HG03442 (cell line): Measurements from ENCODE around the gene ERMP1.
A peak's percentile ranks its signal among the peaks of the same experiment; 100 is the strongest.
"Not testable (repeated sequence)": the region's sequence is repeated elsewhere in the genome, so short reads cannot be mapped to it uniquely, and the experiment has no call there.

Source experiments
- ATAC-seq: cut with Tn5 transposase; IDR thresholded peaks from one replicate; pipeline ENCODE4 v1.9.1; 2021; ENCODE audit warnings: mild to moderate bottlenecking, moderate library complexity; ENCODE audit not compliant: unreplicated experiment

ERMP1 gene

DNA sequence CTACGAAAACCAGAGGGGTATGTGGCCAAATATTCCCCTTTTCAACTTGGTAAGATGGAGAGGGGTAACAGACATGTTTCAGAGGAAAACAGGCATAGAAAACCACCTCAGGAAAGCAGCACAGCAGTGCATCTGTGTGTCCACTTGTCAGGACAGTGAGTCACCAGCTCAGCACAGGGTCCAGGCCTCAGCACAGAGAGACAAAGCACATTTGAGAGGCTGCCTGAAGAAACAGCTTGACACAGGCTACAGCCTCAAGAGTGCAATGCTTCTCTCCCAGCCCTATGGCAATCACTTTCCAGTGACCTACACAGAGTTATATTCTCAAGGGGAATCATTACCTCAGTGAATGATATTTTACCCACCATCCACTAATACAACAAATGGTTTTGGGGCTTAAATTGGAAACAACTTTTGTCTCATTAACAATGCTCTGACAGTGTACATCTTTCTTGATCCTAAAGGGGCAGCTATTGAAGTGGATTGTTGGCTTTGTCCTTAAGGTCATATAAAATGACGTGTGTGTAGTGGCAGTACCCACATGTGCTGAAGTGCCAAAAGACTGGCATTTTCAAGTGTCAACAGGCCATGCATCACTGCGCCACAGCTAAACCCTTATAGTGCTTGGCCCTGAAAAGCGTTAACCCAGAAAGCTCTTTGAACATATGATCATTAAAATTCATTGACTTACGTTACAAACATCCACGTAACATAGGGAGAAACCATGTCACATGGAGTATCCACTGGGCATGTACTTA lies 46.4 kb downstream of the ERMP1 start:
- no peak for ATAC-seq

DNA sequence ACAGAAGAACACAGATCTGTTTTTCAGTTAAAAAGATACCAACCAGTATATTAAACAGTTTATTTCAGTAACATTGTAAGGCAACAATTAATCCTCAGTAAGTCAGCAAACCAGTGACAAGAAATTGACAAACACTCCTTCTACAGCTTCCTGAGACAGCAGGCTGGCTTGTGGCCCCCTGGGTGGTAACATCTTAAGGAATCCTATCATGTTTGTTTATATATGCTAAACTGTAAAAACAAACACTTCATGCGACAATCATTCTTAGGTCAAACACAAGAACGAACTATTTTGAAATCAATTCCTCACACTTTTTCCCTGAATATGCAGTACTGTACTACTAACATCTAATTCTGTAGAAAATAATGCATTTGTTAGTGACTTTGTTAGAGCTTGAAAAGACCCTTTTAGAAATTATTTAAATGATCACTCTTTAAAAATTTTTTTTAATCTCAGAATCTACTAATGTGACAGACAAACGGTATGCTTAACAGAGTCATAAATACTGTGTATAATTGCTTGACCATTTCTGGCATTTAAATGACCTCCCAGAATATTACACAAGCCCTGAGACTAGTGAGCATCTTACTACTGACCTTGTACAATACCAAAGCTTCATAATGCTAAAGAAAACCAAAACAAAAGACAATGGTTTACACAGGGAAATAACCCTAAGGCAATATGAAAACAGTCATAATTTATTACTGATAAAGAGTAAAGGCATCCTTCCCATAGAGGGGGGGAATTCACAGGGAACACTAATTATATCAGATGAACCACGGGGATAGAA lies 48.2 kb downstream of the ERMP1 start:
- ATAC-seq, result no peak

DNA sequence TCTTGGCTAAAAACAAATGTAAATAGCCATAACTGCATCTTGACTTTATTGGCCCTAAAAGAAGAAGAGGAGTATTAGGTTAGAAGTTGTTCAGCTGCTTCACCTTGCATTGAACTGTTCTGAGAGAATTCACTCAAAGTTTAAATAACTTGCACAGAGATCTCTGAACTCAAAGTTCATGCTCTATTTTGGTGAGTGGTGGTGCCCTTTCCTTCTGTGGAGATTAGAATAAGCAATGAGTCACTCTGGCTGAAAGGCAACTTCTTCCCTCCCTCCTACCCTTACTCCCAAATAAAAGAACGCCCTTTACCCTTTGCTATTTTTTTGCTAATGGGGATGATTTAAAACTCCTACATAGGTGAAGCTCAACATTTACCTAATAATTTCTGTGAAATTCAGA lies 48.9 kb downstream of the ERMP1 start:
- no peak for ATAC-seq

- ATAC-seq, result not testable (repeated sequence)
Observed at GRCh38 chr9:5783420-5783819, 49.5 kb downstream of the ERMP1 start.

DNA sequence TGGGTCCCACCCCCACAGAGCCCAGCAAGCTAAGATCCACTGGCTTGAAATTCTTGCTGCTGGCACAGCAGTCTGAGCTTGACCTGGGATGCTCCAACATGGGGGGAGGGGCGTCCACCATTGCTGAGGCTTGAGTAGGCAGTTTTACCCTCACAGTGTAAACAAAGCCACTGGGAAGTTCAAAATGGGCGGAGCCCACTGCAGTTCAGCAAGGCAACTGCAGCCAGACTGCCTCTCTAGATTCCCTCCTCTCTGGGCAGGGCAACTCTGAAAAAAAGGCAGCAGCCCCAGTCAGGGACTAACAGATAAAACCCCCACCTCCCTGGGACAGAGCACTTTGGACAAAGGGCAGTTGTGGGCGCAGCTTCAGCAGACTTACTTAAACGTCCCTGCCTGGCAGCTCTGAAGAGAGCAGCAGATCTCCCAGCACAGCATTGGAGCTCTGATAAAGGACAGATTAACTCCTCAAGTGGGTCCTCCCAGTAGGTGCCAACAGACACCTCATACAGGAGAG lies 53.2 kb downstream of the ERMP1 start:
- not testable (repeated sequence) for ATAC-seq

- no peak for ATAC-seq
Observed at GRCh38 chr9:5778805-5779204, 54.1 kb downstream of the ERMP1 start.

- no peak for ATAC-seq
Observed at GRCh38 chr9:5773324-5773999, 59.5 kb downstream of the ERMP1 start.

DNA sequence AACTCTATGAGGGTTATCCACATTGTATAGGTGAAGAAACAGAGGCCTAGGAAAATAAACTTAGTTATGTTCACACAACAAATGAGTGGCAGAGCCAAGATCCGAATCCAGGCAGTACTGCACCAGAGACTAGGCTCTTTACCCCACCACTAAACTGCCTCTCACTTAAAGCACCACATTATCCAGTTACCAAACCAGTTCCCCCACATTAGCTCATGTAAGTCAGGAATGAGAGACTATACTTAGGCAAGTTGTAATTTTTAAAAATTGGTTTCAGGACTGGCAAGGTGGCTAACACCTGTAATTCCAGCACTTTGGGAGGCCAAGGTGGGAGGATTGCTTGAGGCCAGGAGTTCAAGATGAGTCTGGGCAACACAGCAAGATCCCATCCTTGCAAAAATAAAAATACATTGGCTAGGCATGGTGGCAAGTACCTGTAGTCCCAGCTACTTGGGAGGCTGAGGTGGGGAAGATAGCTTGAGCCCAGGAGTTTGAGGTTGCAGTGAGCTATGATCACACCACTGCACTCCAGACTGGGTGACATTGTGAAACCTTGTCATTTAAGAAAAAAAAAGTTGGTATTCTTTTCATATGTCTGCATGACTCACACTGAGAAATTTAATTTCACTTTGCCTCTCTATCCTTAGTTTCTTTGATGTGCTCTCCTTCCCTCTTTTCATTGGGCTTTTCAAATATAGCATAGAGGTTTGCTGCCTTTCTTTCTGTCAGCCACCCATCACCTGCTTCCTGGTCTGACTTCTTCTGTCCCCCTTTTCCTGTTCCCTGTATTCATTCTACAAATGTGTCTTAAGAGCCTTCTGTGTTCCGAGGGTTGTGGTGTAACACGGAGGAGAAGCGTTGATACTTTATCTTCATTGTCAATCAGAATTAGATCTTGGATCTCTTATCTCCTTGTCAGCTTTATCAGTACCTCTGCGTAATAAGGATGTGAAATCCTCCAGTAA lies 64.7 kb downstream of the ERMP1 start:
- peak; percentile 77 for ATAC-seq

DNA sequence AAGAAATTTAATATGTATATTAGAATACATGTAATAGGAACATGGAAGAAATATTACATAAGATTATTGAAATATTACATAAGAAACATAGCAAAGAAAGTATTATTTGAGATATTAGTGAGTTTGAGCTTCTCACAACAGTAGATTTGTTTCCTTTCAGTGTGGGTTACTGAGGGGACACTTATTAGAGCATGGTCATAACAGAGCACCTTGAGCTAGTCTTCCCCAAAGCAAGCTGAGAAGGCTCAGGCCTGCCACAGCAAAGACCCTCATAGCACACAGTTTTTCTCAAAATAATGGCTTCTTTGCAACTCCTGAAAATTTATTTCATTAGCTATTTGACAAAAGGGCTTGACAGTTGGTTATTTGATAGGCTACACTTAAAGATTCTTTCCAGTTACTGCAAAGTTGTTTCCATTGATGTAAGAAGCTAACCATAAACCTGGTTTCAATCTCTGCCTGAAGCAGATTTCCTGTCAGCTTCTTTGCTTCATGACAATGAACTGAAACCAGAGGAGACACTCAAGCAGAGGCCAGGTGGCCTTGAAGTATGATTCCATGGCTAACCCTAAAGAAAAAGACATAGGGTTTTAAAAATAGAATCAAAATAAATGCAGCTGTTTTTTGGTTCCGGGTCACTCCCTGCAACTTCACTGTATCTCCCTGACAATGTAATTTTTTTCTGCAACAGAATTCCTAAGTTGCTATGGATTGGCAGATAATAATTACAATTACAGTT lies 68.6 kb downstream of the ERMP1 start:
- peak; percentile 72 for ATAC-seq

GRCh38 chr9:5762421-5762820 lies 70.5 kb downstream of the ERMP1 start:
- ATAC-seq, result no peak

- ATAC-seq, result no peak
Observed at GRCh38 chr9:5760338-5760737, 72.6 kb downstream of the ERMP1 start.

- no peak for ATAC-seq
Observed at GRCh38 chr9:5756633-5757032, 76.3 kb downstream of the ERMP1 start.

DNA sequence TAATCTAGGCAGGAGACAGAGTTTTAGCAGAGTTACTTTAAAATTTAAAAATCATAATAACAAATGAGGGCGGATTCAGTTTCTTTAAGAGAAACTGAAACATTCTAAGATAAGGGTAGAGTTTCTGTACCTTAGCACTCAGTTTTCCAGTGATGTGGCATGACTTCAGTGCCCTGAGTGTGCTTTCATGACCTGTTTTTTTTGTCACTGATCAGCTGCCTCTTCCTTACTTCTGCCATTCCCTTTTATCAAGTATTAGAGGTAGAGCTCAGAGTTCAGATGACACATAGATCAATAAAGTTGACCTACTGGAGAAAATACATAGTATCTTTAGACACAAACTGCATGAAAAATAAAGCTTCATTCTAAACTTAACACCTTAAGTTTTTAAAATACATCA lies 82.3 kb downstream of the ERMP1 start:
- ATAC-seq, result no peak

DNA sequence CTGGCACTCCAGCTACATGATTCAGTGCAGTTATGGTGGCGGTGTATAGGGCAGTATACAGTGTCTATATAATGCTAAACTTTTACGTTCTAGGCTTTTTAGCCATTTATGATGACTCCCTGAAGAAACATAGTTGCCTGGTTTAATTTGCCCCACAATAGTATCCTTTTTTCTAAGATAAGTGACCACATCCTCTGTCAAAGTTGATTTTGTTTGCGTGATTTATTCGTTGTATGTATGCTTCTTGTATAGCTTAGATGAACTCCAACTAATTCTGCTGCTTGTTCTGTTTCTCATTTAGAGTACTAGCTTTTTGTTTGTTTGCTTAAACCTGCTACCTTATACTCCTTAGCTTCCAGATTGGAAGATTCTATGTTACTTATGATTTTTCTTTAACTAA lies 83.6 kb downstream of the ERMP1 start:
- no peak for ATAC-seq

DNA sequence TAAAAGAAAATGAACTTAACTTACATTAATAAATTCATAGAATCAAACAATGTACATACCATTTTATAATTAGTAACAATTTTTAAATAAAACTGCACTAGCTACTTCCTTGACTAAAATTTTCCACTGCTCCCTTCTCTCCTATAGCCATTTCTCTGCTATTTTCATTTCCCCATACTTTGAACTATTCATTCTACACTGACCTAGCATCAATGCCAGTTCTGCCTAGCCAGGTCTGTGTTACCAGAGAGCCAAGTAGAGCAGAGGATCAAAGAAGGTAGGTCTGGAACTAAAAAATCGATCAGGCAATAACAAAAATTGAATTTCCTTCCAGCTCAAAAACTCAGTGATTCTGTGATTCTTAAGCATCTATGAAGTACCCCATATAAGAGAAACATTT lies 84.5 kb downstream of the ERMP1 start:
- no peak for ATAC-seq

DNA sequence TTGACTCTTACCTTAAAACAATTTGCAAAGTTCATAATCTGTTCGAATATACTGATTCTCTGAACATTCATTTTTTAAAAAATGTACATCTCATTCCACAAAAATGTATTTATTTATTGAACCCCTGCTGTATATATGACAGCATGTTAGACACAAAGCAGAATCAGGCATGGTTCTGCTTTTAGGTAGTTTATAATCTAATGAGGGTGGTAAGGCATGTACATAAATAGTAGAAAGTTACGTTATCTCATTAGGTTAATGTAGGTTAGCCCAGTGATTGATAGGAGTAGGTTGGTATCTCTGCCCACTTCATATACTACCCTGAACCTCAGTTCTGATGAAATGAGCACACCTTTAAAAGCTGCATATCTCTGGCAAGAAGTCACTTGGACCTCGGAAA lies 89.8 kb downstream of the ERMP1 start:
- ATAC-seq, result no peak

GRCh38 chr9:5736563-5737346 lies 96.2 kb downstream of the ERMP1 start:
- no peak for ATAC-seq

- ATAC-seq, result no peak
Observed at GRCh38 chr9:5735072-5735471, 97.8 kb downstream of the ERMP1 start.
